ENCODE measurements around the gene OPN5.

GRCh38 chr6:47769982-47770381, 11.8 kb upstream of the OPN5 start:
- TF ChIP-seq EP300 (IDR thresholded peaks at IDR 0.05) (no peak), POLR2AphosphoS5 (IDR thresholded peaks at IDR 0.05) (no peak)
